A549 (cell line): Measurements from ENCODE around the gene CYGB. TPM values are rescaled to one million over a fixed set of nuclear protein-coding genes. Genes with fewer than 3 reads are reported as not detected.

ENCODE experiments used
- ATAC-seq, 2 experiments: fragments of 200-7000 bp in 1 of 2; fragments of >200 bp in 1 of 2; cut with Nextera tagmentation in 1 of 2; cut with Tn5 transposase in 1 of 2; 3 replicates each; pipeline versions ENCODE4 v1.8.0 to v1.9.1; 2018 to 2020; ENCODE audit warnings: mild to moderate bottlenecking in 1 of 2, moderate library complexity in 1 of 2
- CTCF ChIA-PET: fragments of 300-600 bp; sonication (Branson Sonifier 250); formaldehyde crosslinking; extraction: SDS; loops from one replicate; lab custom pipeline; 2021; ENCODE audit warnings: antibody characterized with exemption, inconsistent platforms; lab: Yijun Ruan, JAX
- POLR2A ChIA-PET: fragments of 350-600 bp; formaldehyde crosslinking; extraction: SDS; loops from one replicate; lab custom pipeline; 2021; ENCODE audit warnings: antibody characterized with exemption, inconsistent platforms; lab: Yijun Ruan, JAX
- DNase-seq, 2 experiments: peaks; one replicate each; pipeline versions ENCODE4 v3.0.0 to v3.0.0-alpha.2; 2011 to 2016; ENCODE audit warnings: low read depth in 1 of 2, low spot score in 1 of 2
- FAIRE-seq: peaks from 2 replicates; lab custom pipeline; 2011; peaks lifted over from hg19 to GRCh38; lab: Jason Lieb, UNC
- H3K27ac ChIP-seq, 2 experiments: fragments of >200 bp; sonication (Bioruptor Twin); formaldehyde crosslinking; 3 replicates each; pipeline ENCODE4 v1.5.1; 2016 to 2017
- H3K4me1 ChIP-seq: fragments of >200 bp; sonication (Bioruptor Twin); formaldehyde crosslinking; 3 replicates; pipeline ENCODE4 v1.6.1; 2016
- H3K4me2 ChIP-seq: fragments of >200 bp; sonication (Bioruptor Twin); formaldehyde crosslinking; 3 replicates; pipeline ENCODE4 v1.6.1; 2016
- H3K4me3 ChIP-seq: fragments of >200 bp; sonication (Bioruptor Twin); formaldehyde crosslinking; 3 replicates; pipeline ENCODE4 v1.5.1; 2016
- H3K9me3 ChIP-seq: fragments of >200 bp; sonication (Bioruptor Twin); formaldehyde crosslinking; 3 replicates; pipeline ENCODE4 v1.6.1; 2016
- BHLHE40 ChIP-seq: IDR thresholded peaks from 2 replicates; pipeline ENCODE4 v1.6.1; 2012; ENCODE audit warnings: low read depth, low read length, inconsistent platforms
- CBX2 ChIP-seq: fragments of 200-600 bp; sonication (generic); IDR thresholded peaks from 2 replicates; pipeline ENCODE4 v1.6.1; 2016; ENCODE audit warnings: low read depth, mild to moderate bottlenecking, borderline replicate concordance
- CBX8 ChIP-seq: fragments of 200-600 bp; sonication (generic); IDR thresholded peaks from 2 replicates; pipeline ENCODE4 v1.6.1; 2016
- CEBPB ChIP-seq, 2 experiments: fragments of >200 bp in 1 of 2; sonication (Bioruptor Twin) in 1 of 2; formaldehyde crosslinking in 1 of 2; IDR thresholded peaks; 2 replicates each; pipeline ENCODE4 v1.6.1; 2012 to 2016
- CHD4 ChIP-seq: fragments of 200-600 bp; sonication (generic); IDR thresholded peaks from 2 replicates; pipeline ENCODE4 v1.6.1; 2016; ENCODE audit warnings: antibody characterized with exemption, mild to moderate bottlenecking, borderline replicate concordance
- EHF ChIP-seq: fragments of 250-450 bp; sonication (Bioruptor Pico); IDR thresholded peaks from 2 replicates; pipeline ENCODE4 v1.5.0; 2020; ENCODE audit warnings: mild to moderate bottlenecking
- EHMT2 ChIP-seq: fragments of 200-600 bp; sonication (generic); IDR thresholded peaks from 2 replicates; pipeline ENCODE4 v1.6.1; 2016; ENCODE audit warnings: antibody characterized with exemption, low read depth, mild to moderate bottlenecking, moderate library complexity
- EP300 ChIP-seq, 2 experiments: fragments of >200 bp; sonication (Bioruptor Twin); formaldehyde crosslinking; IDR thresholded peaks; 2 replicates in 1 of 2; 3 replicates in 1 of 2; pipeline ENCODE4 v1.6.1; 2016 to 2017
- FOSB ChIP-seq: fragments of 250-450 bp; sonication (Bioruptor Pico); IDR thresholded peaks from 2 replicates; pipeline ENCODE4 v1.5.0; 2020; ENCODE audit warnings: mild to moderate bottlenecking, moderate library complexity
- FOXS1 ChIP-seq: fragments of 250-450 bp; sonication (Bioruptor Pico); IDR thresholded peaks from 2 replicates; pipeline ENCODE4 v1.5.0; 2020; ENCODE audit warnings: mild to moderate bottlenecking, moderate library complexity
- HOXA7 ChIP-seq: fragments of 250-450 bp; sonication (Bioruptor Pico); IDR thresholded peaks from 2 replicates; pipeline ENCODE4 v1.5.0; 2020; ENCODE audit warnings: mild to moderate bottlenecking, moderate library complexity
- HOXB5 ChIP-seq: fragments of 250-450 bp; sonication (Bioruptor Pico); IDR thresholded peaks from 2 replicates; pipeline ENCODE4 v1.5.0; 2020; ENCODE audit warnings: mild to moderate bottlenecking, moderate library complexity
- JUN ChIP-seq, 2 experiments: fragments of >200 bp; sonication (Bioruptor Twin); formaldehyde crosslinking; IDR thresholded peaks; 2 replicates in 1 of 2; 3 replicates in 1 of 2; pipeline ENCODE4 v1.6.1; 2016 to 2017
- KDM1A ChIP-seq: fragments of 200-600 bp; sonication (generic); IDR thresholded peaks from 2 replicates; pipeline ENCODE4 v1.6.1; 2016; ENCODE audit warnings: low read depth, mild to moderate bottlenecking
- MAFK ChIP-seq: fragments of 450-650 bp; IDR thresholded peaks from 2 replicates; pipeline ENCODE4 v1.6.1; 2014; ENCODE audit not compliant: partially characterized antibody
- MAZ ChIP-seq: fragments of 150-350 bp; IDR thresholded peaks from 2 replicates; pipeline ENCODE4 v1.6.1; 2014; ENCODE audit warnings: antibody characterized with exemption, low read depth, low read length, borderline replicate concordance
- MYC ChIP-seq: IDR thresholded peaks from 2 replicates; pipeline ENCODE4 v1.6.1; 2012; ENCODE audit warnings: mild to moderate bottlenecking, inconsistent platforms, low read length, improper control_type of control experiment, borderline replicate concordance
- NPAS2 ChIP-seq: fragments of 250-450 bp; sonication (Bioruptor Pico); IDR thresholded peaks from 2 replicates; pipeline ENCODE4 v1.8.0; 2022; ENCODE audit warnings: mild to moderate bottlenecking, moderate library complexity, borderline replicate concordance
- NR3C1 ChIP-seq: fragments of >200 bp; sonication (Bioruptor Twin); formaldehyde crosslinking; IDR thresholded peaks from 3 replicates; pipeline ENCODE4 v1.6.1; 2017
- POLR2A ChIP-seq: IDR thresholded peaks from 2 replicates; pipeline ENCODE4 v1.6.1; 2012; ENCODE audit warnings: mild to moderate bottlenecking, low read length
- POLR2AphosphoS2 ChIP-seq: conservative IDR thresholded peaks from 2 replicates; pipeline ENCODE4 v1.6.1; 2012; ENCODE audit warnings: low read length, improper control_type of control experiment, inconsistent platforms
- RAD21 ChIP-seq, 2 experiments: fragments of >200 bp in 1 of 2; sonication (Bioruptor Twin) in 1 of 2; formaldehyde crosslinking in 1 of 2; IDR thresholded peaks in 1 of 2; conservative IDR thresholded peaks in 1 of 2; 2 replicates in 1 of 2; 3 replicates in 1 of 2; pipeline ENCODE4 v1.6.1; 2012 to 2018; ENCODE audit warnings: inconsistent platforms in 1 of 2
- RARB ChIP-seq: fragments of 250-450 bp; sonication (Bioruptor Pico); IDR thresholded peaks from 2 replicates; pipeline ENCODE4 v1.8.0; 2021; ENCODE audit warnings: mild to moderate bottlenecking, moderate library complexity
- RCOR1 ChIP-seq: fragments of 150-350 bp; IDR thresholded peaks from 2 replicates; pipeline ENCODE4 v1.6.1; 2014; ENCODE audit warnings: antibody characterized with exemption, low read length, low read depth
- SMC3 ChIP-seq: fragments of >200 bp; sonication (Bioruptor Twin); formaldehyde crosslinking; IDR thresholded peaks from 3 replicates; pipeline ENCODE4 v1.6.1; 2018; ENCODE audit warnings: inconsistent platforms
- ZC3H11A ChIP-seq: fragments of 450-650 bp; IDR thresholded peaks from 2 replicates; pipeline ENCODE4 v1.6.1; 2014; ENCODE audit warnings: antibody characterized with exemption, mild to moderate bottlenecking
- WGBS: methylation state at CpG from one replicate; pipeline ENCODE4 v1.1.6; 2017; ENCODE audit errors: missing lambda C conversion rate; 5-methylcytosine and 5-hydroxymethylcytosine counted together
- polyA plus RNA-seq, 4 experiments: library from polyadenylated mRNA; depleted of rRNA in 3 of 4; stranded (reverse); fragments of >200 nt; fragmentation: RNase III in 1 of 4; extraction: RNeasy Plus Mini Kit Qiagen cat#74134 plus additional on column Dnase treatment in 1 of 4; gene quantifications; 2 replicates in 3 of 4; 3 replicates in 1 of 4; pipeline ENCODE4 v1.2.3, GENCODE V29; 2011 to 2017
- TF ChIP-seq, protein P1 (sequence below): fragments of 250-450 bp; sonication (Bioruptor Pico); IDR thresholded peaks from 2 replicates; pipeline ENCODE4 v1.5.0; 2020; ENCODE audit warnings: low read depth, mild to moderate bottlenecking, moderate library complexity
- TF ChIP-seq, protein P2 (sequence below): fragments of >200 bp; sonication (Bioruptor Twin); formaldehyde crosslinking; IDR thresholded peaks from 2 replicates; pipeline ENCODE4 v1.6.1; 2016
- TF ChIP-seq, protein P3 (sequence below): IDR thresholded peaks from 2 replicates; pipeline ENCODE4 v1.6.1; 2012
- TF ChIP-seq, protein P4 (sequence below): fragments of 250-450 bp; sonication (Bioruptor Pico); IDR thresholded peaks from 2 replicates; pipeline ENCODE4 v1.5.0; 2021; ENCODE audit warnings: mild to moderate bottlenecking, moderate library complexity, borderline replicate concordance

The CYGB gene
- polyA plus RNA-seq, 2 of the 4 experiments (the other 2 are of a cell fraction), result 1.1 TPM

DNA sequence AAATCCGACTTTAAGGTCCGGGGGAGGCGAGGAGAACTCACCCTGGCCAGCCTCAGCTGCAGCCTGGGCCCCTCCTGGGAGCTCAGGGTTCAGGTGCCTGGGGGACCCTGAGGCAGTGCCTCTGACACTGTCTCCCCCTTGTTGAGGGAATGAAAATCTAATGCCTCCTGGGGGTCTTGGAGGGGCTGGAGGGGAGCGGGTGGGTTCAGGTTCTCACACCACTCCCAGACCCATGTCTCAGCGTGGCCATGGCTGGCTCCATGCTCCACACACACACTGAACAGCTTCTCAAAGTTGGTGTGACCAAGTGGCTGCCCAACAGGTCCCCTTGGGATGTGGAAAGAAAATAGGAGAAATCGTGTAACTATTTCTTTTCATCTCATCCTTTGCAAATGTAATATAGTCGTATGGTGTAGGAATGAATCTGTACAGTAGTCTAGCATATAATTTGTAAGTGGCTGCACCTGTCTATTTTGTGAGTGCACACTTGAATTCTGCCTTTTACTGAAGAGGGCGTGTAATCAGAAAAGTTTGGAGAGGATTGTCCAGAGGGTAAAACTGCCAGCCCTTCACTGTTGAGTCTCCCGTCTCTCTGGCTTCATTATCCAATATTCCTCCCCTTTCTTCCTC is 1.5 kb upstream of the CYGB start:
- CTCF ChIA-PET, result interaction anchor here (0.5 to 17.7 kb wide), 10 partner anchors 11 to 517 kb away, joined by 3 to 362 read pairs (median 6); no protein-coding TSS in a partner anchor
- no peak for TF ChIP-seq HOXA7
- TF ChIP-seq ZC3H11A, result no peak
- no peak for TF ChIP-seq MAZ
- TF ChIP-seq, protein P1, sequence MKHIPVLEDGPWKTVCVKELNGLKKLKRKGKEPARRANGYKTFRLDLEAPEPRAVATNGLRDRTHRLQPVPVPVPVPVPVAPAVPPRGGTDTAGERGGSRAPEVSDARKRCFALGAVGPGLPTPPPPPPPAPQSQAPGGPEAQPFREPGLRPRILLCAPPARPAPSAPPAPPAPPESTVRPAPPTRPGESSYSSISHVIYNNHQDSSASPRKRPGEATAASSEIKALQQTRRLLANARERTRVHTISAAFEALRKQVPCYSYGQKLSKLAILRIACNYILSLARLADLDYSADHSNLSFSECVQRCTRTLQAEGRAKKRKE (CRISPR knock-in tag), result no peak
- TF ChIP-seq JUN (IDR thresholded peaks at IDR 0.05), result no peak
- no peak for TF ChIP-seq MAFK
- no peak for TF ChIP-seq BHLHE40
- TF ChIP-seq NR3C1, result no peak
- 88% methylated on average over 9 of the region's 9 CpGs for WGBS
- DNase-seq, result no peak
- H3K4me2 ChIP-seq, result no peak overlapping the region
- no peaks in the 10 kb centered on the region for H3K9me3 ChIP-seq
- H3K4me1 ChIP-seq, result peaks cover 13% of the 10 kb centered on the region
- no peak for ATAC-seq
- no peak overlapping the region for H3K27ac ChIP-seq
- POLR2A ChIA-PET, result interaction anchor here (2.0 kb wide), 1 partner anchor 18 kb away, joined by 21 read pairs; no protein-coding TSS in a partner anchor
- no peak for FAIRE-seq
- no peak overlapping the region for H3K4me3 ChIP-seq

DNA sequence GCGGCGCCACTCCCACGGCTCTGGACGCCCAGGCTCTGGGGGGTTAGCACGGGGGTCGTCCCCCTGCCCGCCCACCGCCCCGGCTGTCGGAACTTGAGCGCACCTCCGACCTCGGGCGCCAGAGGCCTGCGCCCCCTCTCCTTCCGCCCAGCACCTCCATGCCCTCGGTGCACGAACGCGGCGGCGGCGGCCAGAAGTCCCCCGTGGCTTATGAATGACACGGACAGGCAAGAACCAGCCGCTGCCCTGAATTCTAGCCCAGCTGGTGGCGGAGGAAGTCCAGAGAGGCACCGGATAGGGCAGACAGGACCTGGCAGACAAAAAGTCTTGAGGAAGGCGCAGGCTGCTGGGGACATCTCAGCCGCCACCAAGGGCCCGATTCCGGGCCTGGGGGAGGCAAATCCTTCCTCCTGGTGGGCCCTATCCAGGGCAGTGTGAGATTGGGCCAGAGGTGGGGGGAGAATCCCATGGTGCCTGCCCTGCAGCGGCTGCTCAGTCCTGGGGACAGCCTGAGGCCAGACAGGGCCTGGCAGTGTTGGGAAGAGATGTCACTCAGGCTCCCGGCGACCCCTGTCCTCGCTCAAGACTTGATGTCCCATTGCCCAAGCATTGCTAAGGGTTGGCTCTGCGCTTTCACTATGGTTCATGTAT is 897 bp upstream of the CYGB start:
- no peak for ATAC-seq
- Histone ChIP-seq H3K4me1 (peaks cover 13% of the 10 kb centered on the region), H3K4me2 (peak overlapping the region; percentile 92), H3K9me3 (no peaks in the 10 kb centered on the region)
- WGBS, result 87% methylated on average over 24 of the region's 37 CpGs
- CTCF ChIA-PET, result interaction anchor here (0.6 to 17.7 kb wide), 7 partner anchors 10 to 152 kb away, joined by 3 to 362 read pairs (median 3); no protein-coding TSS in a partner anchor
- TF ChIP-seq NPAS2 (CRISPR knock-in tag), result no peak
- TF ChIP-seq ZC3H11A, result no peak
- TF ChIP-seq, protein P2, sequence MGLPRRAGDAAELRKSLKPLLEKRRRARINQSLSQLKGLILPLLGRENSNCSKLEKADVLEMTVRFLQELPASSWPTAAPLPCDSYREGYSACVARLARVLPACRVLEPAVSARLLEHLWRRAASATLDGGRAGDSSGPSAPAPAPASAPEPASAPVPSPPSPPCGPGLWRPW, result no peak
- no peak for TF ChIP-seq HOXB5 (CRISPR knock-in tag)
- TF ChIP-seq CEBPB (IDR thresholded peaks at IDR 0.05), result no peak
- no peak for TF ChIP-seq RARB (CRISPR knock-in tag)
- TF ChIP-seq FOSB (CRISPR knock-in tag), result no peak
- TF ChIP-seq, protein P3, sequence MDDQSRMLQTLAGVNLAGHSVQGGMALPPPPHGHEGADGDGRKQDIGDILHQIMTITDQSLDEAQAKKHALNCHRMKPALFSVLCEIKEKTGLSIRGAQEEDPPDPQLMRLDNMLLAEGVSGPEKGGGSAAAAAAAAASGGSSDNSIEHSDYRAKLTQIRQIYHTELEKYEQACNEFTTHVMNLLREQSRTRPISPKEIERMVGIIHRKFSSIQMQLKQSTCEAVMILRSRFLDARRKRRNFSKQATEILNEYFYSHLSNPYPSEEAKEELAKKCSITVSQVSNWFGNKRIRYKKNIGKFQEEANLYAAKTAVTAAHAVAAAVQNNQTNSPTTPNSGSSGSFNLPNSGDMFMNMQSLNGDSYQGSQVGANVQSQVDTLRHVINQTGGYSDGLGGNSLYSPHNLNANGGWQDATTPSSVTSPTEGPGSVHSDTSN, result no peak
- TF ChIP-seq CBX8, result no peak
- TF ChIP-seq CBX2, result no peak
- TF ChIP-seq POLR2A, result no peak
- TF ChIP-seq RCOR1, result no peak
- TF ChIP-seq, all 56 proteins: peak for 0
- H3K4me3 ChIP-seq, result peak overlapping the region; percentile 44; the same call in 2 of the 3 replicates
- no peak for FAIRE-seq
- DNase-seq, result no peak
- peak overlapping the region in 1 of 2 experiments; percentile 68; a peak in 4 of 6 replicates for H3K27ac ChIP-seq
- POLR2A ChIA-PET, result interaction anchor here (2.2 kb wide), 1 partner anchor 19 kb away, joined by 8 read pairs; no protein-coding TSS in a partner anchor

DNA sequence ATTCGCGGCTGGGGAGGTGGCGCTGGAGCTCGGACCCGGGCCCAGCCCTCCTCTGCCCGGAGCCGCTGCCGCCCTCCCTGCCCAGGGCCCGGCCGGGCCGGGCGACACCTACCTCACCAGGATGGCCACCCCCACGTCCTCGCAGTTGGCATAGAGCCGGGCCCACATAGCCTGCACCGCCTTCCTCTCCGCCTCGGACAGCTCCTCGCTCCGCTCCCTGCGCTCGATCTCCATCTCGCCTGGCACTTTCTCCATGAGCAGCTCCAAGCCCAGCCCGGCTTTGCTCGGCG is 276 bp downstream of the CYGB start:
- Histone ChIP-seq H3K27ac (peak overlapping the region; percentile 44 to 68; a peak in 4 of 6 replicates), H3K4me2 (peak overlapping the region; percentile 92), H3K9me3 (no peaks in the 10 kb centered on the region), H3K4me3 (peak overlapping the region; percentile 44), H3K4me1 (peaks cover 13% of the 10 kb centered on the region)
- ATAC-seq (no peak), DNase-seq (no peak), FAIRE-seq (no peak)
- 66% methylated on average over 19 of the region's 26 CpGs for WGBS
- CTCF ChIA-PET, result interaction anchor here (0.5 to 17.7 kb wide), 9 partner anchors 8 to 156 kb away, joined by 3 to 362 read pairs (median 3); partner anchors contain the start of gene ST6GALNAC2
- POLR2A ChIA-PET, result interaction anchor here (2.2 kb wide), 1 partner anchor 20 kb away, joined by 8 read pairs; no protein-coding TSS in a partner anchor
- TF ChIP-seq FOSB (CRISPR knock-in tag) (no peak), MAFK (no peak), CEBPB (IDR thresholded peaks at IDR 0.05) (no peak), EHF (no peak), POLR2AphosphoS2 (no peak), HOXB5 (CRISPR knock-in tag) (no peak), EP300 (IDR thresholded peaks at IDR 0.05) (no peak), CHD4 (no peak), FOXS1 (CRISPR knock-in tag) (no peak), RAD21 (conservative IDR thresholded peaks at IDR 0.05 in 1 of 2, IDR thresholded peaks at IDR 0.05 in 1 of 2) (no peak), EHMT2 (no peak), KDM1A (no peak), RARB (CRISPR knock-in tag) (no peak), SMC3 (no peak), MYC (no peak)
- TF ChIP-seq, protein P4, sequence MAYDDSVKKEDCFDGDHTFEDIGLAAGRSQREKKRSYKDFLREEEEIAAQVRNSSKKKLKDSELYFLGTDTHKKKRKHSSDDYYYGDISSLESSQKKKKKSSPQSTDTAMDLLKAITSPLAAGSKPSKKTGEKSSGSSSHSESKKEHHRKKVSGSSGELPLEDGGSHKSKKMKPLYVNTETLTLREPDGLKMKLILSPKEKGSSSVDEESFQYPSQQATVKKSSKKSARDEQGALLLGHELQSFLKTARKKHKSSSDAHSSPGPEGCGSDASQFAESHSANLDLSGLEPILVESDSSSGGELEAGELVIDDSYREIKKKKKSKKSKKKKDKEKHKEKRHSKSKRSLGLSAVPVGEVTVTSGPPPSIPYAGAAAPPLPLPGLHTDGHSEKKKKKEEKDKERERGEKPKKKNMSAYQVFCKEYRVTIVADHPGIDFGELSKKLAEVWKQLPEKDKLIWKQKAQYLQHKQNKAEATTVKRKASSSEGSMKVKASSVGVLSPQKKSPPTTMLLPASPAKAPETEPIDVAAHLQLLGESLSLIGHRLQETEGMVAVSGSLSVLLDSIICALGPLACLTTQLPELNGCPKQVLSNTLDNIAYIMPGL (CRISPR knock-in tag), result no peak
